Ovary (tissue), 3 donors: ENCODE measurements around the gene UGT1A6.

ENCODE experiments used
- EP300 ChIP-seq: sonication (generic); formaldehyde crosslinking; IDR thresholded peaks from one replicate; pipeline ENCODE4 v1.6.1; 2017; ENCODE audit warnings: antibody characterized with exemption
- POLR2A ChIP-seq: fragments of 450-650 bp; IDR thresholded peaks from one replicate; pipeline ENCODE4 v1.6.1; 2017; ENCODE audit warnings: antibody characterized with exemption, mild to moderate bottlenecking, moderate library complexity
- TF ChIP-seq, protein P1 (sequence below), 3 donors: fragments of 450-650 bp in 2 of 3; fragments of 200-600 bp in 1 of 3; IDR thresholded peaks; one replicate each; pipeline versions ENCODE4 v1.5.1 to v1.8.0; 2016 to 2022; ENCODE audit warnings: antibody characterized with exemption in 3 of 3, mild to moderate bottlenecking in 1 of 3
- donor health status: DM: no; HTN: no; CAD: no.

DNA sequence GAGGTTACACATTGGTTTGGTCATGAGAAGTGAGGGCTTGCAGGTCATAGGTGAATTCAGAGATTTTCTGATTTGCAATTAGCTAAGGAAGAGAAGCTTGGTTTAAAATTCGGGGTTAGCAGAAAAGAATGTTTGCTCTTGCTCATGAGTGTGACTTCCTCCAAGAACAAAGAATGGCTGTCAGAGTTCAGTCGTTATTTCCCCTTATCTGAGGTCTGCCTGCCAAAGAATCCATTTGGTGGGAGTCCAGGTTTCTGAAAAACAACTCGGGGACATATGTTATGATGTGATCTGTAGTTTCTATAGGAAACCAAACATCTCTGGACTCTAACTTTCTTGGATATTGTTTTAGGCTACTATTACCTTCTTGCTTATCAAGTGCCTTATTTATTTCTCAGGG, 3.2 kb upstream of the UGT1A6 start:
- TF ChIP-seq, protein P1, sequence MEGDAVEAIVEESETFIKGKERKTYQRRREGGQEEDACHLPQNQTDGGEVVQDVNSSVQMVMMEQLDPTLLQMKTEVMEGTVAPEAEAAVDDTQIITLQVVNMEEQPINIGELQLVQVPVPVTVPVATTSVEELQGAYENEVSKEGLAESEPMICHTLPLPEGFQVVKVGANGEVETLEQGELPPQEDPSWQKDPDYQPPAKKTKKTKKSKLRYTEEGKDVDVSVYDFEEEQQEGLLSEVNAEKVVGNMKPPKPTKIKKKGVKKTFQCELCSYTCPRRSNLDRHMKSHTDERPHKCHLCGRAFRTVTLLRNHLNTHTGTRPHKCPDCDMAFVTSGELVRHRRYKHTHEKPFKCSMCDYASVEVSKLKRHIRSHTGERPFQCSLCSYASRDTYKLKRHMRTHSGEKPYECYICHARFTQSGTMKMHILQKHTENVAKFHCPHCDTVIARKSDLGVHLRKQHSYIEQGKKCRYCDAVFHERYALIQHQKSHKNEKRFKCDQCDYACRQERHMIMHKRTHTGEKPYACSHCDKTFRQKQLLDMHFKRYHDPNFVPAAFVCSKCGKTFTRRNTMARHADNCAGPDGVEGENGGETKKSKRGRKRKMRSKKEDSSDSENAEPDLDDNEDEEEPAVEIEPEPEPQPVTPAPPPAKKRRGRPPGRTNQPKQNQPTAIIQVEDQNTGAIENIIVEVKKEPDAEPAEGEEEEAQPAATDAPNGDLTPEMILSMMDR (IDR thresholded peaks at IDR 0.05): no peak
- TF ChIP-seq EP300 (no peak), POLR2A (no peak)
